CD4-positive, alpha-beta T cell treated with Interleukin-17A for 1 hour (primary cell): ENCODE data around the gene ALCAM.
A peak's percentile ranks its signal among the peaks of the same experiment; 100 is the strongest.

Experiments used
- DNase-seq: peaks from one replicate; pipeline ENCODE4 v3.0.0-alpha.2; 2020

ALCAM gene

DNA sequence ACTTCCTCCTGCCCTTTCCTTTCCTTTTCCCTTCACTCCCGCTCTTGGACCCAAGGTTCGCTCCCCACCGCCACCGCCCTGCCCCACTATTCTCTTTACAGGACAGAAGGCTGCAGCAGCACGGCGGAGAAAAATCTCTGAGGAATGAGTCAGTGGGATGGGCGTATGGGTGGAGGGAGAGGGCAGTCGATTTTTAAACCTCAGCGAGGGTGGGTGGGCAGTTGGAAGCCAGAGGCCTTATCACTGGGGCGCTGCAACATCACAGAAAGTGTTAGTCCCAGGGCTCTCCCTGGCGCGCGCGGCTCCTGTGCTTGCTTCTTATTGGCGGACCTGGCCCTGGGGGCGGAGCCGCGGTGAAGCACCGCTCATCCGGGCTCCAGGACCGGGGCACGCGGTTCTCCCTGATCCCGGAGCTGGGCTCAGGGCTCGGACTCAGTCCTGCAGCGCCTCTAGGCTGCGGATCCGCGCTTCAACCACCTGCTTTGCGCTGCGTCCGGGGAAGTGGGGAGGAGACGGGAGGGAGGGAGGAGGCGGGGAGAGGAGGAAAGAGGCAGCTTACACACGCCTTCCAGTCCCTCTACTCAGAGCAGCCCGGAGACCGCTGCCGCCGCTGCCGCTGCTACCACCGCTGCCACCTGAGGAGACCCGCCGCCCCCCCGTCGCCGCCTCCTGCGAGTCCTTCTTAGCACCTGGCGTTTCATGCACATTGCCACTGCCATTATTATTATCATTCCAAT is at the start of gene ALCAM:
ALCAM (plus strand) TSS at position 584 of the 737 bp plus-strand sequence.
- peak; percentile 84 for DNase-seq

DNA sequence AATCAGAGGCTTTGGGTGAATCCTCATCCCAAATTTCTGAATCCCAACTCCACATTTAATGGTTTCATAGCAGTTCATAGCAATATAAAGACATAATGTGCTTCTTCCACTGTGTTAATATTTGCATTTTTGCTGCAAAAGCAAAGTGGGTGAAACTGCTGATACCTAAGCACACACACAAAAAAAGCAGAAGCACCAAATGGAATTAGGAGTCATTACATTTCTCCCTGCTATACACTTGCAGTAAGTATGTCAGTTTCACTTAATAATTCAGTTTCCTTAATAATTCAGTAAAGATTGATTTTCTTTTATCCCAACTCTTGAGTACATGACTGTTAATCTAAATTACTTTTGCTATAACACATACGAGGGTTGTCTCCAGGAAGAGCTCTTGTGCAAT is 48.9 kb upstream of the ALCAM start:
- DNase-seq = no peak

- no peak for DNase-seq
Observed at GRCh38 chr3:105322570-105323273, 44.0 kb upstream of the ALCAM start.

GRCh38 chr3:105323274-105323599 is 43.5 kb upstream of the ALCAM start:
- no peak for DNase-seq

GRCh38 chr3:105324951-105325350 is 41.8 kb upstream of the ALCAM start:
- DNase-seq = no peak

- DNase-seq = no peak
Observed at GRCh38 chr3:105327662-105328337, 38.9 kb upstream of the ALCAM start.

DNA sequence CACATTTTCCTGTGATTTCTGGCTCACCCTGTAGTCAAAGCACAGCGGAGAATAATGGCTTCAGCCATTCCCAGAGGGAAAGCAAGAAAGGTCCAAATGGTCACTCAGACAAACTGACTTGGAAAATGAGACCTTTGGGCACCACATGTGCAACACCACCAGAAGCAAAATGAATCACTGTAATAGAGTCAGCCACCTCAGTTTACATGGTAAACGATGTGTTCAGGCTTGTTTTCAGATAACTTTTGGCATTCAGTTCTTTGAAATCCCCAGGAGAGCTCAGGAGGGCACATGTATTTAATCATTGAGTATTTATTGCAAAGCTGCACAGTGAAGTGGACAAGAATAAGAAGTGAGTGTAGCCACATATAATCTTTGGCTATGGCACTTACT is 38.4 kb upstream of the ALCAM start:
- no peak for DNase-seq

DNA sequence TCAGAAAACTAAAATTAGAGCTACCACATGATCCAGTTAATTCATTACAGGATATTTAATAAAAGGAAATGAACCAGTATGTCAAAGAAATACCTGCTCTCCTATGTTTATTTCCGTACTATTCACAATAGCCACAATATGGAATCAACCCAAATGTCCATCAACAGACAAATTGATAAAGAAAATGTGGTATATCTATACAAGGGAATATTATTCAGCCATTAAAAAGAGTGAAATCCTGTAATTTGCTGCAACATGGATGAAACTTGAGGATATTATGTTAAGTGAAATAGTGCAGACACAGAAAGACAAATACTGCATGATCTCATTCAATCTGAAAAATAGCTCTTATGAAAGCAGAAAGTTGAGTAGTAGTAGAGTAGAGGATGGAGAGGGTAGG is 33.7 kb upstream of the ALCAM start:
- no peak for DNase-seq

DNA sequence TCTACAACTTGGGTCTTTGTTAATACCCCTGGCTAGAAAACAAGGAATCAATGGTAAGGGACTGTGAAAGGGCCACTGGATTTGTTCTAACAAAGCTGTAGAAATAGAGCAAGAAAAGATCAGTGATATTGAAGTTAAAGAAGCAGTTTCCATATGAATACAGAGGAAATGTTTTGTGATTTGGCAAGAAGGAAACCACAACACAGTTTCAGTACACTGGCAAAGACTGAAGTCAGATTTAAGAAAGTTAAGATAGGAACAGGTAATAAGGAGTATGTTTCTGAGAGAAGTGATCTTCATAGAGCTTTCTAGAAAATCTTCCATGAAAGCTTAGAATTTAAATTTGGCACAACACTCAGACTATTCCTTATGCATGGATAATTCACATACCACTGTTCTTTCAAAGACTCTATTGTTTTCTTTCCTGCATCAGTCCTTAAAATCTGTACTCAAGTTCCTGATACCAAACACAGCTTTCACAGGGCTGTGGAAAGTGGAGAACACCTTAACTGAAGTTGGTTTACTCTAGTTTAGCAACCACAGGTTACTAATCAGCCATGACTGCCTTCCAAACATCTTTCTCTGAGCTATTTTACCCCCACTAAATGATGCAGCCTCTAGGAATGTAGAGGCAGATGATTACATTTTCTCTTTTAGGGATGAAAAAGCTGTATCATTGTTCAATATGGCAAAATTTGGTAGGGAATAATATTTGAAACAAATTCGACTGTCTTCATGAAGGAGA is 32.4 kb upstream of the ALCAM start:
- no peak for DNase-seq

DNA sequence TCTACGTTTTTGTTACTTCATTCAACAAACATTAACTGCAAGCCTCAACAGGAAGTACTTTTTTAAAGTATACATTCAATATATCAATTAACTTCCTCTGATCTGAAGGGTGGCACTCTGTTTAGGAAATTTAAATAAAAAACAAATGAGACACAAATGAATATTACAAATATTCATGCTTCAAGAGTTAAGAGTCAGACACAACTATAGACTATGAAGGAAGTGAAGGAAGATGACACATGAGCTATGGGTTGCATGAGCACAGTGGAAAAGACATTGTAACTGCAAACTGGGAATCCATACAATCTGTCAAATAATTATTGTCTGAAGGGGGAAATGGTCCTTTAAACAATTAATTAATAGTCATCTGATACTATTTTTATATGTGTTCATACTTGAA is 26.8 kb upstream of the ALCAM start:
- no peak for DNase-seq

- DNase-seq = no peak
Observed at GRCh38 chr3:105343991-105344390, 22.7 kb upstream of the ALCAM start.

DNA sequence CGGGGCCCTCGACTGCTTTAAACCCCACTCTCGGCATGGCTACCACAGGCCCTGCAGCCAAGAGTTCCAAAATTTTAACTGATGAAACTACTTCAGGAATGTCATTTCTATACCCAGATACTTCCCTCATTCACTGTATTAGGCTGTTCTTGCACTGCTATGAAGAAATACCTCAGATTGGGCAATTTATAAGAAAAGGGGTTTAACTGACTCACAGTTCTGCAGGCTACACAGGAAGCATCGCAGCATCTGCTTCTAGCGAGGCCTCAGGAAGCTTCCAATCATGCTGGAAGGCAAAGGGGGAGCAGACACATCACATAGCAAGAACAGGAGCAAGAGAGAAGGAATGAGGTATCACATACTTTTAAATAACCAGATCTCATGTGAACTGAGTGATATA is 21.6 kb upstream of the ALCAM start:
- no peak for DNase-seq

DNA sequence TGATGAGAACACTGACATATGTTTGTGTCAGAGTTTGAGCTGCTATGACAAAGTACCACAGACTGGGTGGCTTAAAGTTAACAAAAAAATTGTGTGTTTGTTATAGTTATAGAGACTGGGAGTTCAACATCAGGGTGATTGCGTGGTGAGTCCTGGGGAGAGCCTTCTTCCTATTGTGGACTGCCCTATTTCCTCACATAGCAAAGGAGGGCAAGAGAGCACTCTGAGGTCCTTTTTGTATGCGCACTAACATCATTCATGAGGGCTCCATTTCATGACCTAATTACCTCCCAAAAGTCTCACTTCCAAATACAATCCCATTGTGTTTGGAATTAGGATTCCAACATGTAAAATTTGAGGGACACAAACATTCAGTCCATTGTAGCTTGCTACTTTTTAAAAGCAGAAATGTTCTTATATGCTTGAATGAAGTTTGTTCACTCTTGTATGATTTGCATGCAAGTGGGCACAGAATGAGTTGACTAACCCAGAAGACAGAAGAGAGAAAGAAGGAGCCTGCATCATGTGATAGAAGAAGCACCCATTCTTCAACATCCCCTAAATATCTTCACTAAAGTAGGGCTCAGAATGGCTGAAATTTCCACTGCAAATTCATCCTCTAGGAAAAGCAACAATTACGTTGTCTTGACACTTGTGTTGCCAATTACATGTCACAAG is 18.9 kb upstream of the ALCAM start:
- DNase-seq = no peak

DNA sequence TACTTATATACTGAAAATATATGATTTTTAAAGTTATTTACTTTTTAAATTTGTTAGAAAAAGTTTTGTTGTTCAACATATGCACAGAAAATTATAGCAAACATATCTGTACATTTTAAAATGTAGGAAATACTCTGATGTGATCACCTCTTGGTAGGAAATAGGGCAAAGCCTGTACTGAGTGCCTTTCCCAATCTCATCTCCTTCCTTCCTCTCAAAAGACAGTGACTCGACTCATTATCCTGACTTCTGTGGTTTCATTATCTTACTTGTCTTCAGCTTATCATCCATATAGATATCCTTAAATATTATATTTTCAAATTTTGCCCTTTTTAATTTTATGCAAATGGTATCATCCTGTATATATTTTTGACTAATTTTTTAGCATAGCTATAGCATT is 18.4 kb upstream of the ALCAM start:
- no peak for DNase-seq

GRCh38 chr3:105349684-105350387 is 16.9 kb upstream of the ALCAM start:
- no peak for DNase-seq

DNA sequence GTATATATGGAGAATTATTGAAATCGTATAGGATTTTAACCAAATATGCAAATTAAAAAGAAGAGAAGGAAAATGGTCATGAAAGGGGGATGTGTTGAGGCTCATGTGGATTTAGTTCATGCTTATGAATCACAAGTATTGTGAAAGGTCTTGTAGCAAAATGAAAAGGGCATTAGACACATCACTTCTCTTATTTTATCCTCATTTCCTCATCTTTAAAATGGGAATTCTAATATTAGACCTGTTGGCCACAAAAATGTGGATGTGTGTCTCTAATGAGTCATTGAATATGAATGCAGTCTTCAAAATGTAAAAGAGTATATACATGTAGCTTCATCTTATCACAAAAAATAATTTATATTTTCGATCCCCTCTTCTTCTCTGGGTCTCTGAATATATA is 14.9 kb upstream of the ALCAM start:
- no peak for DNase-seq

- DNase-seq = no peak
Observed at GRCh38 chr3:105352976-105353375, 13.7 kb upstream of the ALCAM start.

GRCh38 chr3:105353485-105354161 is 13.1 kb upstream of the ALCAM start:
- DNase-seq = no peak

GRCh38 chr3:105354429-105354828 is 12.3 kb upstream of the ALCAM start:
- no peak for DNase-seq

- DNase-seq = no peak
Observed at GRCh38 chr3:105355408-105356061, 11.2 kb upstream of the ALCAM start.

DNA sequence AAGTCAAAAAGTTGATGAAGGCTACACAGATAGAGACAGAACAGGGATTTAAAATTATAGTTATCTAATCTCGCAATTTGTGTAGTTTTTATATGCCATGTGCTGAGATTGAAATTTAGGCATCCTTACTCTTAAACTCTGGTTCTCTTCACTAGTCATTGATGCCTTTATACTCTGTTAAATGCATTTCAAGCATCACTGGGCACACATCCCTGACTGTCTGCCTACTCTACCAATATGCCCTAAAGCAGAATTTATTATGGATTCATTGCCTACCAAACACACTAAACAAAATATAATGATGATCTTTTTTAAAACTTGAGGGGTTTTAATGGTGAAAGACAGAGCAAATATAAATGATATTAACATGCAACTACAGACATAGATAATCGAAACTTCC is 10.3 kb upstream of the ALCAM start:
- no peak for DNase-seq
